Endothelial cell of umbilical vein (primary cell): ENCODE results near the gene PRR36. TPM values are rescaled to one million over a fixed set of nuclear protein-coding genes. Genes with fewer than 3 reads are reported as not detected.
A peak's percentile ranks its signal among the peaks of the same experiment; 100 is the strongest.

ENCODE experiments used
- BruUV-seq: library from RNA; stranded (reverse); fragments of 400-500 nt; replicated peaks from 2 replicates; lab custom pipeline; 2021; lab: Mats Ljungman, UMichigan
- CTCF ChIA-PET: fragments of 300-600, 350-600 bp; sonication (Branson Sonifier 250); formaldehyde crosslinking; loops from one replicate; lab custom pipeline; 2021; ENCODE audit warnings: antibody characterized with exemption, inconsistent platforms; lab: Charles Lee
- POLR2A ChIA-PET: fragments of 300-600, 350-600 bp; sonication (Branson Sonifier 250); formaldehyde crosslinking; loops from one replicate; lab custom pipeline; 2021; ENCODE audit warnings: antibody characterized with exemption, inconsistent platforms; lab: Charles Lee
- DNase-seq: peaks from one replicate; pipeline ENCODE4 v3.0.0-alpha.2; 2011; ENCODE audit warnings: low read depth, low spot score
- FAIRE-seq: peaks from 2 replicates; lab custom pipeline; 2011; peaks lifted over from hg19 to GRCh38; lab: Jason Lieb, UNC
- H2AFZ ChIP-seq: 2 replicates; pipeline ENCODE4 v1.6.0; 2012; ENCODE audit warnings: low read depth, low read length, control low read depth, inconsistent platforms
- H3K27ac ChIP-seq: 2 replicates; pipeline ENCODE4 v1.5.1; 2011; ENCODE audit warnings: low read depth, mild to moderate bottlenecking, control low read depth, low read length, moderate library complexity; ENCODE audit not compliant: insufficient read depth
- H3K27me3 ChIP-seq, 2 experiments: 2 replicates each; pipeline versions ENCODE4 v1.6.0 to v1.6.1; 2011; ENCODE audit warnings: low read length in 2 of 2, mixed read lengths in 1 of 2; ENCODE audit not compliant: control insufficient read depth in 2 of 2, insufficient read depth in 2 of 2
- H3K36me3 ChIP-seq, 2 experiments: 2 replicates in 1 of 2; 3 replicates in 1 of 2; pipeline ENCODE4 v1.5.1; 2011; ENCODE audit warnings: low read length in 2 of 2, mild to moderate bottlenecking in 1 of 2, moderate library complexity in 1 of 2; ENCODE audit not compliant: control insufficient read depth in 2 of 2, insufficient read depth in 2 of 2; ENCODE audit errors: extremely low read depth in 1 of 2
- H3K4me1 ChIP-seq: 3 replicates; pipeline ENCODE4 v1.5.1; 2011; ENCODE audit warnings: mild to moderate bottlenecking, low read length; ENCODE audit not compliant: control insufficient read depth, insufficient read depth; ENCODE audit errors: extremely low read depth
- H3K4me2 ChIP-seq: 2 replicates; pipeline ENCODE4 v1.6.1; 2011; ENCODE audit warnings: low read length, control low read depth, mixed read lengths; ENCODE audit not compliant: insufficient read depth
- H3K4me3 ChIP-seq, 3 experiments: fragments of 200-600 bp in 1 of 3; sonication (generic), shearing (Covaris generic) in 1 of 3; replicated peaks in 1 of 3; 2 replicates each; pipeline ENCODE4 v1.5.1; 2011 to 2016; ENCODE audit warnings: control low read depth in 3 of 3, low read length in 3 of 3, mild to moderate bottlenecking in 2 of 3, inconsistent platforms in 1 of 3, low read depth in 1 of 3, moderate library complexity in 1 of 3; ENCODE audit not compliant: insufficient read depth in 1 of 3
- H3K79me2 ChIP-seq: 2 replicates; pipeline ENCODE4 v1.6.0; 2012; ENCODE audit warnings: low read length, inconsistent platforms; ENCODE audit not compliant: control insufficient read depth, insufficient read depth
- H3K9ac ChIP-seq: replicated peaks from 2 replicates; pipeline ENCODE3; 2011; ENCODE audit warnings: low read length, control low read depth; ENCODE audit not compliant: insufficient read depth; ENCODE audit errors: extremely low read depth
- H3K9me1 ChIP-seq: replicated peaks from 3 replicates; pipeline ENCODE4 v1.6.0; 2011; ENCODE audit warnings: mild to moderate bottlenecking, low read length; ENCODE audit not compliant: control insufficient read depth, insufficient read depth; ENCODE audit errors: extremely low read depth
- H3K9me3 ChIP-seq: replicated peaks from 2 replicates; pipeline ENCODE4 v1.5.1; 2012; ENCODE audit warnings: low read length, inconsistent platforms; ENCODE audit not compliant: control insufficient read depth, insufficient read depth
- H4K20me1 ChIP-seq: replicated peaks from 2 replicates; pipeline ENCODE3; 2011; ENCODE audit warnings: mild to moderate bottlenecking, low read length; ENCODE audit not compliant: control insufficient read depth, insufficient read depth; ENCODE audit errors: extremely low read depth
- CTCF ChIP-seq, 2 donors: IDR thresholded peaks; 1 replicate in 1 of 2; 2 replicates in 1 of 2; pipeline ENCODE4 v1.5.1; 2011; ENCODE audit warnings: low read length in 2 of 2, mild to moderate bottlenecking in 2 of 2, moderate library complexity in 2 of 2, control low read depth in 1 of 2, inconsistent platforms in 1 of 2, low read depth in 1 of 2; ENCODE audit not compliant: insufficient read depth in 1 of 2; ENCODE audit errors: extremely low read depth in 1 of 2
- JUN ChIP-seq: IDR thresholded peaks from 2 replicates; pipeline ENCODE4 v1.6.1; 2011; ENCODE audit warnings: borderline replicate concordance, low read depth; ENCODE audit not compliant: insufficient read length, insufficient read depth
- MYC ChIP-seq: IDR thresholded peaks from one replicate; pipeline ENCODE4 v1.6.1; 2011; ENCODE audit warnings: mild to moderate bottlenecking, low read depth, low read length
- POLR2A ChIP-seq: IDR thresholded peaks from 2 replicates; pipeline ENCODE4 v1.6.1; 2012; ENCODE audit warnings: low read depth, mild to moderate bottlenecking, control low read depth, low read length
- POLR2AphosphoS5 ChIP-seq: IDR thresholded peaks from 2 replicates; pipeline ENCODE4 v1.6.1; 2012; ENCODE audit warnings: low read depth, mild to moderate bottlenecking, control low read depth, low read length, moderate library complexity; ENCODE audit not compliant: insufficient read depth
- dilution Hi-C: fragments of 300-500 bp; cut with MboI; formaldehyde crosslinking; loops from one replicate; pipeline ENCODE4 v1.15.0; 2019; ENCODE audit warnings: low sequenced_read_pairs; ENCODE audit not compliant: extremely low pct_ligation_motif_present
- intact Hi-C: fragments of 100-400 bp; cut with micrococcal nuclease; formaldehyde crosslinking; loops from one replicate; pipeline ENCODE4 v1.10.0; 2022
- polyA plus RNA-seq, 4 experiments: library from polyadenylated mRNA; depleted of rRNA in 3 of 4; stranded (reverse) in 3 of 4; unstranded in 1 of 4; fragments of >200 nt; gene quantifications; 2 replicates each; pipeline versions ENCODE4 v1.2.1 to v1.2.3, GENCODE V29; 2011 to 2012; ENCODE audit warnings: missing spikeins in 1 of 4
- total RNA-seq: library from RNA; stranded (reverse); gene quantifications from 2 replicates; pipeline ENCODE4 v1.2.3, GENCODE V29; 2021

Gene PRR36
- total and polyA plus RNA-seq, 2 donors (not counting 3 experiments of a cell fraction or from before 2014, with no cell fraction given): not detected

GRCh38 chr19:7870571-7871436, 3.4 kb downstream of the PRR36 start:
- BruUV-seq: no TSS peak
- no peaks in the 10 kb centered on the region for H4K20me1 ChIP-seq
- intact Hi-C loops (loop anchor here (2.0 to 5.0 kb wide), 2 partner anchors 39 to 50 kb away; partner anchors contain the start of genes EVI5L and SNAPC2), dilution Hi-C loops (no loop called here)
- no peak for TF ChIP-seq CTCF (IDR thresholded peaks at IDR 0.05; ENCODE audit: extremely low read depth in 1 of 2, insufficient read depth in 1 of 2, low read depth in 1 of 2, low read length in 2 of 2)
- TF ChIP-seq MYC: no peak
- no peak for TF ChIP-seq POLR2A
- TF ChIP-seq JUN: no peak
- TF ChIP-seq POLR2AphosphoS5: no peak
- H2AFZ ChIP-seq: no peak overlapping the region
- DNase-seq: peak; percentile 33
- ChIA-PET POLR2A (no interaction called here), CTCF (interaction anchor here (0.9 kb wide), 1 partner anchor 9 kb away, joined by 3 read pairs; no protein-coding TSS in a partner anchor)
- no peak for FAIRE-seq
- H3K9me1 ChIP-seq: no peaks in the 10 kb centered on the region
- no peaks in the 10 kb centered on the region for H3K79me2 ChIP-seq
- peaks cover 7% of the 10 kb centered on the region for H3K4me1 ChIP-seq
- H3K27me3 ChIP-seq: peaks cover 14 to 24% of the 10 kb centered on the region in 2 experiments
- H3K4me2 ChIP-seq: no peak overlapping the region
- H3K9me3 ChIP-seq: no peaks in the 10 kb centered on the region
- H3K9ac ChIP-seq: no peak overlapping the region
- no peak overlapping the region for H3K4me3 ChIP-seq
- H3K36me3 ChIP-seq: no peaks in the 10 kb centered on the region
- no peak overlapping the region for H3K27ac ChIP-seq
